ENCODE measurements around the gene PPIL3.
"Not testable (repeated sequence)": the region's sequence is repeated elsewhere in the genome, so short reads cannot be mapped to it uniquely, and the experiment has no call there.

PPIL3 gene

GRCh38 chr2:200909958-200910357, 21.1 kb upstream of the PPIL3 start:
- Mint-ChIP-seq H3K36me3 (ENCODE audit: low read depth) (peaks cover 38% of the 10 kb centered on the region), H3K27ac (no peak overlapping the region), H3K4me3 (no peak overlapping the region), H3K9me3 (no peaks in the 10 kb centered on the region), H3K27me3 (ENCODE audit: low read depth) (no peaks in the 10 kb centered on the region), H3K4me1 (no peaks in the 10 kb centered on the region)
- no peak for TF ChIP-seq CTCF (IDR thresholded peaks at IDR 0.05; ENCODE audit: unreplicated experiment in 3 of 3)

- Mint-ChIP-seq H3K4me3 (no peak overlapping the region), H3K36me3 (ENCODE audit: low read depth) (peaks cover 36% of the 10 kb centered on the region), H3K9me3 (no peaks in the 10 kb centered on the region), H3K27ac (no peak overlapping the region), H3K27me3 (ENCODE audit: low read depth) (no peaks in the 10 kb centered on the region), H3K4me1 (no peaks in the 10 kb centered on the region)
- TF ChIP-seq CTCF (IDR thresholded peaks at IDR 0.05; ENCODE audit: unreplicated experiment in 3 of 3) = peak; percentile 62 to 75 (median 65)
Observed at GRCh38 chr2:200905618-200906296, 16.9 kb upstream of the PPIL3 start.

- H3K36me3 Mint-ChIP-seq (ENCODE audit: low read depth) = peaks cover 55% of the 10 kb centered on the region
- H3K4me1 Mint-ChIP-seq = no peaks in the 10 kb centered on the region
- peak; percentile 69 to 80 (median 75) for TF ChIP-seq CTCF (IDR thresholded peaks at IDR 0.05; ENCODE audit: unreplicated experiment in 3 of 3)
- no peaks in the 10 kb centered on the region for H3K27me3 Mint-ChIP-seq (ENCODE audit: low read depth)
- no peak overlapping the region for H3K27ac Mint-ChIP-seq
- no peak overlapping the region for H3K4me3 Mint-ChIP-seq
- H3K9me3 Mint-ChIP-seq = no peaks in the 10 kb centered on the region
Observed at GRCh38 chr2:200901459-200902072, 12.7 kb upstream of the PPIL3 start.

GRCh38 chr2:200899482-200899881, 10.6 kb upstream of the PPIL3 start:
- no peaks in the 10 kb centered on the region for H3K9me3 Mint-ChIP-seq

GRCh38 chr2:200881715-200882249, 7.1 kb downstream of the PPIL3 start:
- not testable (repeated sequence) for H3K4me3 Mint-ChIP-seq; H3K9me3 Mint-ChIP-seq; H3K4me1 Mint-ChIP-seq; H3K27ac Mint-ChIP-seq; H3K27me3 Mint-ChIP-seq (ENCODE audit: low read depth)
- peaks cover 54% of the 10 kb centered on the region for H3K36me3 Mint-ChIP-seq (ENCODE audit: low read depth)

More at GRCh38 chr2:200899482-200899881, 10.6 kb upstream of the PPIL3 start:
- Mint-ChIP-seq H3K27me3 (ENCODE audit: low read depth) (no peaks in the 10 kb centered on the region), H3K4me1 (no peaks in the 10 kb centered on the region), H3K4me3 (no peak overlapping the region), H3K27ac (no peak overlapping the region), H3K36me3 (ENCODE audit: low read depth) (peaks cover 62% of the 10 kb centered on the region)
- no peak for TF ChIP-seq CTCF (IDR thresholded peaks at IDR 0.05; ENCODE audit: unreplicated experiment in 3 of 3)

GRCh38 chr2:200878289-200878880, 10.5 kb downstream of the PPIL3 start:
- peaks cover 63% of the 10 kb centered on the region for H3K36me3 Mint-ChIP-seq (ENCODE audit: low read depth)
- H3K9me3 Mint-ChIP-seq = no peaks in the 10 kb centered on the region
- H3K27me3 Mint-ChIP-seq (ENCODE audit: low read depth) = no peaks in the 10 kb centered on the region
- H3K27ac Mint-ChIP-seq = no peak overlapping the region
- no peaks in the 10 kb centered on the region for H3K4me1 Mint-ChIP-seq
- H3K4me3 Mint-ChIP-seq = no peak overlapping the region
- no peak for TF ChIP-seq CTCF (IDR thresholded peaks at IDR 0.05; ENCODE audit: unreplicated experiment in 3 of 3)

Measured in nephron (organoid).